Trophoblast cell (in vitro differentiated cells and primary cell): ENCODE measurements around the gene ADGRB3.

Experiments
- DNase-seq, 2 donors: peaks; one replicate each; pipeline ENCODE4 v3.0.0-alpha.2; 2016
- H2AFZ ChIP-seq: 2 replicates; pipeline ENCODE4 v1.6.1; 2013; ENCODE audit warnings: low read length, moderate library complexity, mild to moderate bottlenecking; ENCODE audit not compliant: insufficient read depth, poor library complexity
- H2AK5ac ChIP-seq: 2 replicates; pipeline ENCODE4 v1.6.1; 2013; ENCODE audit warnings: mild to moderate bottlenecking, low read length
- H2BK120ac ChIP-seq: 2 replicates; pipeline ENCODE4 v1.6.1; 2013; ENCODE audit warnings: low read length, mild to moderate bottlenecking, moderate library complexity; ENCODE audit not compliant: insufficient read depth, poor library complexity
- H2BK12ac ChIP-seq: 2 replicates; pipeline ENCODE4 v1.6.1; 2013; ENCODE audit warnings: mild to moderate bottlenecking, low read length, moderate library complexity
- H2BK5ac ChIP-seq: 2 replicates; pipeline ENCODE4 v1.6.1; 2013; ENCODE audit warnings: low read length, low read depth, moderate library complexity, mild to moderate bottlenecking; ENCODE audit not compliant: poor library complexity
- H3K14ac ChIP-seq: 2 replicates; pipeline ENCODE4 v1.6.1; 2013; ENCODE audit warnings: mild to moderate bottlenecking, low read length
- H3K18ac ChIP-seq: 2 replicates; pipeline ENCODE4 v1.6.1; 2013; ENCODE audit warnings: mild to moderate bottlenecking, low read length
- H3K23ac ChIP-seq: 2 replicates; pipeline ENCODE4 v1.6.1; 2013; ENCODE audit warnings: low read length
- H3K27ac ChIP-seq: 2 replicates; pipeline ENCODE4 v1.5.1; 2013; ENCODE audit warnings: low read depth, mild to moderate bottlenecking, inconsistent platforms, low read length, moderate library complexity
- H3K27me3 ChIP-seq: 2 replicates; pipeline ENCODE4 v1.6.1; 2013; ENCODE audit warnings: inconsistent platforms, mild to moderate bottlenecking, low read length, moderate library complexity; ENCODE audit not compliant: insufficient read depth
- H3K36me3 ChIP-seq, 2 experiments: 1 replicate in 1 of 2; 2 replicates in 1 of 2; pipeline ENCODE4 v1.6.1; 2013; ENCODE audit warnings: low read length in 2 of 2, mild to moderate bottlenecking in 2 of 2, moderate library complexity in 1 of 2; ENCODE audit not compliant: insufficient read depth in 2 of 2, control insufficient read depth in 1 of 2
- H3K4ac ChIP-seq: 2 replicates; pipeline ENCODE4 v1.6.1; 2013; ENCODE audit warnings: low read depth, mild to moderate bottlenecking, low read length, moderate library complexity
- H3K4me1 ChIP-seq, 2 experiments: 1 replicate in 1 of 2; 2 replicates in 1 of 2; pipeline ENCODE4 v1.6.1; 2013; ENCODE audit warnings: low read length in 2 of 2, mild to moderate bottlenecking in 2 of 2, moderate library complexity in 1 of 2; ENCODE audit not compliant: insufficient read depth in 2 of 2, control insufficient read depth in 1 of 2
- H3K4me2 ChIP-seq: 2 replicates; pipeline ENCODE4 v1.6.1; 2013; ENCODE audit warnings: inconsistent platforms, mild to moderate bottlenecking, low read length, moderate library complexity
- H3K4me3 ChIP-seq: 2 replicates; pipeline ENCODE4 v1.5.1; 2013; ENCODE audit warnings: mild to moderate bottlenecking, low read depth, low read length, inconsistent platforms
- H3K79me1 ChIP-seq: one replicate; pipeline ENCODE4 v1.6.1; 2013; ENCODE audit warnings: low read length
- H3K79me2 ChIP-seq: 2 replicates; pipeline ENCODE4 v1.6.1; 2013; ENCODE audit warnings: low read length, mild to moderate bottlenecking; ENCODE audit not compliant: control insufficient read depth, insufficient read depth, poor library complexity
- H3K9ac ChIP-seq: 2 replicates; pipeline ENCODE4 v1.6.1; 2013; ENCODE audit warnings: mild to moderate bottlenecking, low read length
- H3K9me3 ChIP-seq: 2 replicates; pipeline ENCODE4 v1.6.1; 2013; ENCODE audit warnings: low read depth, mild to moderate bottlenecking, control low read depth, inconsistent platforms, low read length; ENCODE audit not compliant: insufficient read depth
- H4K12ac ChIP-seq: 2 replicates; pipeline ENCODE4 v1.6.1; 2013; ENCODE audit warnings: low read depth, mild to moderate bottlenecking, low read length, moderate library complexity
- H4K8ac ChIP-seq: 2 replicates; pipeline ENCODE4 v1.6.1; 2013; ENCODE audit warnings: low read depth, mild to moderate bottlenecking, low read length, moderate library complexity
- H4K91ac ChIP-seq: one replicate; pipeline ENCODE4 v1.6.1; 2013; ENCODE audit warnings: low read depth, mild to moderate bottlenecking, low read length, moderate library complexity
- WGBS: extraction: QIAGEN DNeasy Blood & Tissue Kit; methylation state at CpG from one replicate; pipeline ENCODE4 v1.1.7; 2013; ENCODE audit warnings: missing lambda C conversion rate; ENCODE audit not compliant: insufficient read length, insufficient coverage; ENCODE audit errors: extremely low coverage; 5-methylcytosine and 5-hydroxymethylcytosine counted together

Gene ADGRB3

DNA sequence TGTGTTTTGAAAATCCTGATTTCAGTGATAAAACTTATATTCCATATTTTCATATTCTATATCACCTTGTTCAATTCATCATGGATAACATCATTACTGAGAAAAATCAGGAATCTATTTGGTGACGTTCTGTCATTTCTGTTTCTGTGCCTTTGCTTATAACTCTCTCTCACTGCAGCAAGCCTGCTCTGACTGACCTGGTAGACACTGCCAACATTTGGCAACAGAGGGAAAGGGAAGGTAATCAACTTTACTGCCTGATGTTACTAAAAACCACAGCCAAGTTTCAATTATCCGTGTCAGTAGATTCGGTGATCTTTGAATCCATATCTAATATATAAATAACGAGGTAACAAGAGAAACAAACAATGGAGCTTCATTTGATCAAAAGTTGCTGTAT is 659.8 kb downstream of the ADGRB3 start:
- Histone ChIP-seq H3K27ac (no peak overlapping the region), H3K4me2 (no peak overlapping the region), H3K4ac (no peak overlapping the region), H3K4me3 (no peak overlapping the region), H2BK5ac (no peak overlapping the region), H3K9me3 (no peaks in the 10 kb centered on the region), H2AK5ac (no peak overlapping the region), H3K23ac (no peak overlapping the region), H3K79me1 (no peaks in the 10 kb centered on the region), H4K12ac (no peak overlapping the region), H3K27me3 (no peaks in the 10 kb centered on the region), H3K79me2 (no peaks in the 10 kb centered on the region), H3K14ac (no peak overlapping the region), H3K9ac (no peak overlapping the region), H3K4me1 (no peaks in the 10 kb centered on the region), H2BK12ac (no peak overlapping the region), H2BK120ac (no peak overlapping the region), H4K91ac (no peak overlapping the region), H3K36me3 (no peaks in the 10 kb centered on the region), H4K8ac (no peak overlapping the region), H3K18ac (no peak overlapping the region), H2AFZ (no peak overlapping the region)
- no CpG with 5 or more reads among the region's 4 CpGs for WGBS
- DNase-seq = no peak

DNA sequence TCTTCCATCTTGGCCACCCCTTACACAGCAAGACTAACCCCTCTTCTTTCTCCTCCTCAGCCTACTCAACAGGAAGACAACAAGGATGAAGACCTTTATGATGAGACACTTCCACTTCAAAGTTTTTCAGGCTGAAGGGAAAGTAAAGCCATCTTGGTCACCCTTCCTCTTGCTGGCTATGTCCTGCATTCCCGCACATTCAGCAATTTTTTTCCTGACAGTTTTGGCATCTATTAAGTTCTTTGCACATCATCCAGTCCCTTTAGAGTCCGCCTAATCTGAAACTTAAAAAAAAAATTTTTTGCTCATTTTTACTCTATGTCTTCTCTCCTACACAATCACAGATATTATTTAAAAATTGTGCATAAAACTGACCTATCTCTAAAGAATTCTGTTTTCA is 668.3 kb downstream of the ADGRB3 start:
- Histone ChIP-seq H3K23ac (no peak overlapping the region), H3K27ac (no peak overlapping the region), H3K79me1 (no peaks in the 10 kb centered on the region), H3K14ac (no peak overlapping the region), H3K18ac (no peak overlapping the region), H3K4me2 (no peak overlapping the region), H2BK12ac (no peak overlapping the region), H2AK5ac (no peak overlapping the region), H2BK120ac (no peak overlapping the region), H4K91ac (no peak overlapping the region), H3K79me2 (no peaks in the 10 kb centered on the region), H3K36me3 (no peaks in the 10 kb centered on the region), H4K8ac (no peak overlapping the region), H3K9me3 (no peaks in the 10 kb centered on the region), H2AFZ (no peak overlapping the region), H2BK5ac (no peak overlapping the region), H4K12ac (no peak overlapping the region), H3K27me3 (no peaks in the 10 kb centered on the region), H3K4ac (no peak overlapping the region), H3K9ac (no peak overlapping the region), H3K4me3 (no peak overlapping the region), H3K4me1 (no peaks in the 10 kb centered on the region)
- DNase-seq = no peak
- no CpG with 5 or more reads among the region's 2 CpGs for whole genome bisulfite sequencing

GRCh38 chr6:69305456-69305855 is 670.4 kb downstream of the ADGRB3 start:
- Histone ChIP-seq H2AFZ (no peak overlapping the region), H3K27ac (no peak overlapping the region), H3K23ac (no peak overlapping the region), H4K91ac (no peak overlapping the region), H3K79me2 (no peaks in the 10 kb centered on the region), H2BK5ac (no peak overlapping the region), H3K14ac (no peak overlapping the region), H2AK5ac (no peak overlapping the region), H3K9me3 (no peaks in the 10 kb centered on the region), H4K12ac (no peak overlapping the region), H3K27me3 (no peaks in the 10 kb centered on the region), H4K8ac (no peak overlapping the region), H3K36me3 (no peaks in the 10 kb centered on the region), H3K9ac (no peak overlapping the region), H3K4me3 (no peak overlapping the region), H2BK12ac (no peak overlapping the region), H2BK120ac (no peak overlapping the region), H3K4me2 (no peak overlapping the region), H3K4me1 (no peaks in the 10 kb centered on the region), H3K79me1 (no peaks in the 10 kb centered on the region), H3K18ac (no peak overlapping the region), H3K4ac (no peak overlapping the region)
- no peak for DNase-seq
- WGBS = no CpG with 5 or more reads among the region's 2 CpGs

DNA sequence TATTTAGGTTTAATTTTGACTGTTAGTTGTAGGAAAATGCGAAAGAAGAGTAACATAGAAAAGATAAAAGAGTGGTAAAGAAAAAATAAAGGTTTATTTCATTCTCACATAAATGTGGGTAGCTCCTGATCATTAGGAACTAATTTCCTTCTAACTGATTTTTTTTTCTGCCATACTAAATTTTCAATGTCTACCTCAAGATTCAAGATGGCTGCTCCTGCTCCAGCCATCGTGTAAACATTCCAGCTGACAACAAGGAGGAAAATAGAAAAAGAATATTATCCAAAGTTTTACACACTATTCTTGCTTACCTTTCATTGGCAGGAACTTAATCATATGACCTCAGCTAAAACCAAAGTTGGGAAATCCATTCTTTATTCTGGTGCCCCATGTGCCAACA is 673.5 kb downstream of the ADGRB3 start:
- Histone ChIP-seq H3K4me1 (no peaks in the 10 kb centered on the region), H3K27me3 (no peaks in the 10 kb centered on the region), H2AK5ac (no peak overlapping the region), H3K4me2 (no peak overlapping the region), H3K14ac (no peak overlapping the region), H3K4ac (no peak overlapping the region), H2BK12ac (no peak overlapping the region), H3K18ac (no peak overlapping the region), H3K79me2 (no peaks in the 10 kb centered on the region), H2BK5ac (no peak overlapping the region), H3K9me3 (no peaks in the 10 kb centered on the region), H3K36me3 (no peaks in the 10 kb centered on the region), H3K79me1 (no peaks in the 10 kb centered on the region), H3K4me3 (no peak overlapping the region), H4K12ac (no peak overlapping the region), H3K23ac (no peak overlapping the region), H4K91ac (no peak overlapping the region), H2AFZ (no peak overlapping the region), H4K8ac (no peak overlapping the region), H3K9ac (no peak overlapping the region), H3K27ac (no peak overlapping the region), H2BK120ac (no peak overlapping the region)
- DNase-seq = no peak
- WGBS = 100% methylated on average over 1 of the region's 2 CpGs
